Epithelial cell of esophagus (primary cell): ENCODE data around the gene LACC1.

Experiments
- DNase-seq: peaks from one replicate; pipeline ENCODE4 v3.0.0; 2010; ENCODE audit warnings: low read depth
- H3K4me3 ChIP-seq: 2 replicates; pipeline ENCODE4 v1.5.1; 2011; ENCODE audit warnings: mild to moderate bottlenecking, low read length, control low read depth
- CTCF ChIP-seq: IDR thresholded peaks from 2 replicates; pipeline ENCODE4 v1.5.1; 2011; ENCODE audit warnings: low read depth, mild to moderate bottlenecking, low read length, control low read depth, inconsistent platforms; ENCODE audit not compliant: insufficient read depth; ENCODE audit errors: missing control alignments

Gene LACC1

DNA sequence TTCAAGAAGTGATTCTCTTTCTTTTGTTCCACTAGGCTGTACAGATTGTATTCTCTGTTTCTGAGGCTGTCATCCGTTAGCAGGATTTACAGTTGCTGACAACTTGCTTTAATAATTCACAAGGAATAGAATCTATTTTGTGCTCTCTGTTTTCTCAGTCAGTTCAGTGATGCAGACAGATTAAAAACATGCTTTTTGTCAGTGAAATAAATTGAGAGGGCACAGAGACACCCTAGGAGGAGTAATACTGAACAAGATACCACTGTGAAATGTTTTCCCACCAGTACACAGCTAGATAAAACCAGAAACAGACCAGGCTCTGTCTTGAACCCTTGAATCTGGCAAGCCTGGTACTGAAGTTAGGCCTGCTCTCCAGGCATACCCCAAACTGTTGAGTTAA is 58.7 kb downstream of the LACC1 start:
- no peak for TF ChIP-seq CTCF
- DNase-seq, result no peak
- no peak overlapping the region for H3K4me3 ChIP-seq

DNA sequence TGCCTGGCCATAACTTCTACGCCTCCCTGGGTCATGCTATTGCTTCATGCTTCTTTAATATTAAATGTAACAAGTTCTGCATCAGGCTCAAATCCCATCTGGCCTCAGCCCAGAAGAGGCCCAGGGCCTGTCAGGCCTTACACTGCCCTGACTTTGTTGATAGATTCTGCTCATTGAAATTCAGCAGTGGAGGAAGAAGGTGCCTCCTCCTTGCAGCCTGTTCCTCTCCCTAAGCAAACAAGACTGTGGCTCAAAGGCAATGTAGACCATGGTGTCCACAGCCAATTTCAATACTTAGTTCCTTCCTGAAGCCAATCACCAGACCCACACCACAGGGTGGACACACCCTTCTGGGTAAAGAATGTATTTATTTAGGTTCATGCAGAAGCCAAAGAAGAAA is 59.4 kb downstream of the LACC1 start:
- no peak for TF ChIP-seq CTCF
- H3K4me3 ChIP-seq, result no peak overlapping the region
- no peak for DNase-seq

DNA sequence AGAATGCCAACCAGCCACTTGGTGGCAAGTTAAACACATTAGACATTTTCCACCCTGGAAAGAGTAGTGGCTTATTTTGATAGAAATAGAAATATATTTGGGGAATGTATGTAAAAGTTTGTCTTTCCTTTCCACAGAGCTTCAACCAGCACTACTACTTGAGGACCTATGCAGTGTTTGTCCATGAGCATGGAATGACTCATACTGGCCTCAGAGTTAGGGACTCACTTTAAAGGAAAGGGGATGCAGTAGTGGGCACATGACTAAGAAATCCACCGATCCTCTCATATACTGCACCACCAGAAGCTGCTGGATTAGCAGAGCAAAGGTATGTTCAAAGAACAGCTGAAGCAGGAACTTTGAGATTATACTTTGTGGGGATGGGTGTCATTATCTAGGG is 62.6 kb downstream of the LACC1 start:
- TF ChIP-seq CTCF, result no peak
- no peak for DNase-seq
- H3K4me3 ChIP-seq, result no peak overlapping the region
